ENCODE results near the gene IQCF2.
"Not testable (repeated sequence)": the region's sequence is repeated elsewhere in the genome, so short reads cannot be mapped to it uniquely, and the experiment has no call there.

IQCF2 gene

DNA sequence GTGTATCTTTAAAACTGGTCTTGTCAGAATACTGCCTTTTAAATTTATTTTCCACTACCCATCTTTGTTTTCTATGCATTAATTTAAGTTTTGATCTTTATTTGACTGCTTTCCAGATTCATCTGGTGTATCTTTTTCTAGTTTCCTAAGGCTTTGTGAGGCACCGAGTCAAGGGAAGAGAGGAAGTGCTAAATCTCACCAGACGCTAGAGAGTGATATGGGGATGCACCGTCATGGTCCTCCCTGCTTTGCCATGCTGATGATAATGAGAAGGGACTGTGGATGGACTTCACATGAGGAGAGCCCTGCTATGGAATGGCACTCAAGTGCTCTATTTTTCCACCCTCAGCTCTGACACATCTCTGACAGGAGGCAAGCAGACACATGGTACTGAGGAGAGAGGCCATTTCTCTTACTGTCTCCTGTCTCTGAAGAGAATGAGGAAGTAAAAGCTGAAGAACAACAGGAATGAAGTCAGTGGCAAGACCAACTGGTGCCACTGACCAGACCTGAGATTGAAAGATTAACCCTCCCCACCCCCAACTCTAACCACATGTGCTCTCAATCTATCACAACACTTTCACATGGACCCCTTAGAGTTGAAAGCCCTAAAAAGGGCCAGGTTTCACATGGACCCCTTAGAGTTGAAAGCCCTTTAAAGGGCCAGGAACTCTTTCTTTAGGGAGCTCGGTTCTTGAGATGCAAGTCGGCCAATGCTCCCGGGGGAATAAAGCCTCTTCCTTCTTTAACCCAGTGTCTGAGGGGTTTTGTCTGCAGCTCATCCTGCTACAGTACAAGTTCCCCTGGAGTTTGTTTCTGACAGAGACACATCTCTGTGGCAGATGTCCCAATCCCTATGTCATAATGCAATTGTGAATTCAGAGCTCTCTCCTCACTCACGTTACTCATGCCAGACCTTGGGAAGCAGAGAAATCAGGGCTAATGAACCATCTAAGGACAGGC, at the start of gene IQCF2:
TSS of gene IQCF2 (plus strand) at position 913 of the 963 bp plus-strand sequence. CDS start 52 bp downstream, outside the sequence.
- DNase-seq (ENCODE audit: low spot score) = no peak

GRCh38 chr3:51813539-51813938, 47.9 kb upstream of the IQCF2 start:
- DNase-seq (ENCODE audit: low spot score) = no peak

- DNase-seq (ENCODE audit: low spot score) = no peak
Measured at GRCh38 chr3:51814034-51814433, 47.4 kb upstream of the IQCF2 start.

DNA sequence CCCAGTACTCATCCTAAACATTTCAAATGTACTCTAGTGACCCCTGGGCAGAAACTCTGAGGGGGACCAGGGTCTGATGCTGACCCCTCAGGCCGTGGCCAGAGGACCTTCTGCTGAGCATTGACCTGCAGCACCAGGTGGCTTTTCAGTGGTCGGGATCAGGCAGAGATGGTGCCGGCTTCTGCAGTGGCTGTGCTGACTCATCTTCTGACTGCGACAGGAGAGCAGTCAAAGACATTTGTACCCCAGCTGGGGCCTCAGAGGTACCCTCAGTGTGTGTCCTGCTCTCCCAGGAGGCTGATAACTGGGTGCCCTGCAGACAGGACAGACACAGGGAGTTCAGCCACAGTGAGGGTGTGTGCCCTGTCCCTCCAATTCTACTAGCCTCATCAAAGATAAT, 45.8 kb upstream of the IQCF2 start:
- no peak for DNase-seq (ENCODE audit: low spot score)

DNA sequence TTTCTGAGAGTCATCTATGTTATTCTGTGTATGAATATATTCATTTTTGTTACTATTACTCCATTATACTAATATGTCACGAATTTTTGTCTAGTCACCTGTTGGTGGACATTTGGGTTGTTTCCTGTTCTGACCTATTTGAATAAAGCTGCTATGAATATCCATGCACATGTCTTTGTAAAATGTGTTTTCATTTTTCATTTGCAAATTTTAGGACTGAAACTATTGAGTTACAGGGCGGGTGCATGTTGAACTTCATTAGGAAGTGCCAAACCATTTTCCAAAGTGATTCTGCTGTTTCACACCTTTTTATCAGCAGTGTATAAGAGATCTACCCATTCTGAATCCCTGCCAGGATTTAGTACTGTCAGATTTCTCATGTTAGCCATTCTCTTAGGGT, 44.7 kb upstream of the IQCF2 start:
- no peak for DNase-seq (ENCODE audit: low spot score)

DNA sequence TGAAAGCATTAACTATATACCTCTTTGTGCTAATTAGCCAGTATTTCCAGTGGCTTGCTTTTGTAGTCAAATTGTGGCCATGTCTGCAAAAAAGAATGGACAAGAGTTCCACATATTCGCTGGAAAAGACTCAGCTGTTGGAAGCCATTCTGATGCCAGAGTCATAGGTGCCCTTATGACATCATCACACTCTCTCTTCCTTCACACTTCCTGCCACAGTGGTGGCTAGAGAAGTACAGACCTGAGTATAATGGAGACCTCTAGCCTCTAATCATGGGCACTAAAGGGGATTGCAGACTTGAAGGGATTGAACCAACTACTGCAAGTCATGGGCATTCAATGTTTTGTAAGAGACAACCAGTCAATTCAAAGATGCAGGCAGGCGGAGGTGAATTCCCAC, 44.0 kb upstream of the IQCF2 start:
- no peak for DNase-seq (ENCODE audit: low spot score)

- DNase-seq (ENCODE audit: low spot score) = no peak
Measured at GRCh38 chr3:51819151-51819550, 42.3 kb upstream of the IQCF2 start.

DNA sequence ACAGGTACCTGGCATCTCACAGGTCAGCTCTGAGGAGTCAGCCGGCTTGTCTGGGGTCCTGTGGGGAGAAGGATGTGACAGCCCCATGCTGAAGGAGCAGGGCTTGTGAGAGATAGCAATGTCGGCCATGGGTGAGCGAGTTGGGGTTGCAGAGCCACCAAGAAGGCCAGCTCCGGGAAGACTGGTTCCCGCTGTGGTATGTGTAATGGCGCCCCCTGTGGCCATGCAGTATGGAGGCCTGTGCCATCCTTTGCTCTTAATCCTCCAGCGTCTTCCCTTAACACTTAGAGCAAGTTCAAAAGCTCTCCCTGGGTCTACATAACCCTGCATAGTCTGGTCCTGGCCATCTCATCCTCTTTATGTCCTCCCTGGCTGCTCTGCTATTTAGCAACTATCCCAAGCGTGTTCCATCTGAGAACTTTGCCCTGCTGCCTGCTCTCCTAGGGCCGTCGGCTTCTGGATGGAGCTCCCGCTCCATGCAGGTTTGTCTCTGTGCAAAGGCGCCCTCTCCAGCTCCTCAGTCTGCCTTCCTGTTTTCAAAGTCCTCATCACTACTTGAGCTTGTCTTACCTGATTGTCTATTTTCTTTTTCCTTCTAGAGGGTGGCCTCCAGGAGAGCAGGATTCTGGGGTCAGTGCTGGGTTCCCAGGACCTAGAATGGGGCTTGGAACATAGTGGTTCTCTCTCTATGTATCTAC, 41.6 kb upstream of the IQCF2 start:
- no peak for DNase-seq (ENCODE audit: low spot score)

DNA sequence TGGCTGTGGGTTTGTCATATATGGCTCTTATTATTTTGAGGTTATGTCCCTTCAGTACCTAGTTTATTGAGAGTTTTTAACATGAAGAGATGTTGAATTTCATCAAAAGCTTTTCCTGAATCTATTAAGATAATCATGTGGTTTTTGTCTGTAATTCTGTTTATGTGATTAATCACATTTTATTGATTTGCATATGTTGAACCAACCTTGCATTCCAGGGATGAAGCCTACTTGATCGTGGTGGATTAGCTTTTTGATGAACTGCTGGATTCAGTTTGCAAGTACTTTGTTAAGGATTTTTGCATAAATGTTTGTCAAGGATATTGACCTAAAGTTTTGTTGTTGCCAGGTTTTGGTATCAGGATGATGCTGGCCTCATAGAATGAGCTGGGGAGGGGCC, 33.1 kb upstream of the IQCF2 start:
- DNase-seq (ENCODE audit: low spot score) = no peak

DNA sequence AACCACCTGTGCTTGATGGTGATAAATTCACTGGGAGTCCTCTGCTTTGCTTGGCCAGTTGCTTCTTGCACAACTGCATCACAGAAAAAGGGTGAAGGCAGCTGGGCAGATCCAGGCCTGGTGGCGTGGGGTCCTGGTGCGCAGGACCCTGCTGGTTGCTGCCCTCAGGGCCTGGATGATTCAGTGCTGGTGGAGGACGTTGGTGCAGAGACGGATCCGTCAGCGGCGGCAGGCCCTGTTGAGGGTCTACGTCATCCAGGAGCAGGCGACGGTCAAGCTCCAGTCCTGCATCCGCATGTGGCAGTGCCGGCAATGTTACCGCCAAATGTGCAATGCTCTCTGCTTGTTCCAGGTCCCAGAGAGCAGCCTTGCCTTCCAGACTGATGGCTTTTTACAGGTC, 31.1 kb upstream of the IQCF2 start:
- no peak for DNase-seq (ENCODE audit: low spot score)

GRCh38 chr3:51830836-51831385, 30.5 kb upstream of the IQCF2 start:
- no peak for DNase-seq (ENCODE audit: low spot score)

- no peak for DNase-seq (ENCODE audit: low spot score)
Measured at GRCh38 chr3:51836606-51837005, 24.8 kb upstream of the IQCF2 start.

DNA sequence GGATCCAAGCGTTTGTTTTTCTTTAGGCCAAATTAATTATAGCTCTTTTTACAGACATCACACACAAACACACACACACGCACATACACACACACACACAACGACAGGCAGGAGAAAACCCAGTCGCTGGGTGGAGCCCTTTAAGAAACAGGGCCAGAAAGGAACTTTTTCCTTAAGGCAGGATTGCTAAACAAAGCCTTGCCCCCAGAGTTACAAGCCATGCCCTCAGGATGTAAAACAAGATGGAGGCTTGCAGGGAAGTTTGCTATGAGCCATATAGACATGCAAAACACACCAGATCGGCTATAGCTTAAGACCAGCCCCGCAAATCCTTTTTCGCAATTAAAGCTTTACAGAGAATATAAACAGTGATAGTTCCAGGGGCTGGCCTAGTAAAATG, 16.3 kb upstream of the IQCF2 start:
- DNase-seq (ENCODE audit: low spot score) = no peak

GRCh38 chr3:51855411-51855810, 6.0 kb upstream of the IQCF2 start:
- DNase-seq (ENCODE audit: low spot score) = not testable (repeated sequence)

DNA sequence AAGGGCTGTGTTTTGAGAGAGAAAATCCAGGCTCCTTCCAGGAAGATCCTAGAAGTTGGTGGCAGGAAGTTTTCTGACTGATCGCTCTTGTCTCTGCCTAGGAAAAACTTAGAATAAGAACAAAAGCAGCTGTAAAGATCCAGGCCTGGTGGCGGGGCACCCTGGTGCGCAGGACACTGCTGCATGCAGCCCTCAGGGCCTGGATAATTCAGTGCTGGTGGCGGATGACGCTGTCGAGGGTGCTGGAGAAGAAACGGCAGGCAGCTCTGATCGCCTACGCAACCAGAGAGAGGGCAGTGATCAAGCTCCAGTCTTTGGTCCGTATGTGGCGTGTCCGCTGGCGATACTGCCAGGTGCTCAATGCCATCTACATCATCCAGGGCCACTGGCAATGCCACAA, 1.5 kb downstream of the IQCF2 start:
- no peak for DNase-seq (ENCODE audit: low spot score)

- not testable (repeated sequence) for DNase-seq (ENCODE audit: low spot score)
Measured at GRCh38 chr3:51868896-51869295, 7.5 kb downstream of the IQCF2 start.

- no peak for DNase-seq (ENCODE audit: low spot score)
Measured at GRCh38 chr3:51869304-51869703, 7.9 kb downstream of the IQCF2 start.

DNA sequence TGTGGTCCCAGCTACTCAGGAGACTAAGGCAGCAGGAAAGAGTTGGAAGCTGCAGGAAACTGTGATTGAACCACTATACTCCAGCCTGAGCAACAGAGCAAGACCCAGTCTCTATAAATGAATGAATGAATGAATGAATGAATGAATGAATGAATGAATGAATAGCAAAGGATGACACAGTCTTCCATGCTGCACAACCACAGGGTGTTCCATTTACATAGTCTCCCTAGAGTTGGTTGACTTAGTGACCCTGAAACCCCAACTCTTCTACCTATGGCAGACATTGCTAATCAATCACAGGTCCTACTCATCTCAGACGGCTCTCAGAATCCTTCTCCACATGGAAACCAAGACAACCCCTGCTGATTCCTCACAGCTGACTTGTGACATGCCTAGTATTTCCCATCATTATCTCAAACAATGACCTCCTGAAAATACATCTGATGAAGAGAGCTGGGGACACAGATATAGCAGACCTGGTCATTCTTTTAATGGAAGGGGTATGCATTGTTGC, 11.9 kb downstream of the IQCF2 start:
- DNase-seq (ENCODE audit: low spot score) = no peak

- no peak for DNase-seq (ENCODE audit: low spot score)
Measured at GRCh38 chr3:51873876-51874275, 12.5 kb downstream of the IQCF2 start.

- DNase-seq (ENCODE audit: low spot score) = no peak
Measured at GRCh38 chr3:51874411-51874810, 13.0 kb downstream of the IQCF2 start.

DNA sequence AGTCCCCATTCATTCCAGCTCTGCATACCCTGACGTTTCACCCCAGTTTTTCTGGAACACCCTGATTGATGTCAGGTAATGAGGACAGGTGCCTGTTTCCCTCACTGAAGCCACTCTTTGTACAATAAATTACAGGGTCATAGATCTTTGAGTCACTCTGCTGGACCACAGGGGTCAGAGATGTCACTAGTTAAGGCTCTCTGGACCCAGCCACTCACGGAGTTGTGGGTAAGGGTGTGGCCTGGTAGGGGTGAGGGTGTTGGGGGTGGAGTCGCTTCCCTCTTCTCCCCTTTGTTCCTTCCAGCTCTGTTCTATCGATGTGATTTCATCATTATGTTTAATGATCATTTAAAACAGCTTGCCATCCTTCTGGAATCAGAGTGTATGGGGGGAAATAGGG, 13.5 kb downstream of the IQCF2 start:
- no peak for DNase-seq (ENCODE audit: low spot score)

DNA sequence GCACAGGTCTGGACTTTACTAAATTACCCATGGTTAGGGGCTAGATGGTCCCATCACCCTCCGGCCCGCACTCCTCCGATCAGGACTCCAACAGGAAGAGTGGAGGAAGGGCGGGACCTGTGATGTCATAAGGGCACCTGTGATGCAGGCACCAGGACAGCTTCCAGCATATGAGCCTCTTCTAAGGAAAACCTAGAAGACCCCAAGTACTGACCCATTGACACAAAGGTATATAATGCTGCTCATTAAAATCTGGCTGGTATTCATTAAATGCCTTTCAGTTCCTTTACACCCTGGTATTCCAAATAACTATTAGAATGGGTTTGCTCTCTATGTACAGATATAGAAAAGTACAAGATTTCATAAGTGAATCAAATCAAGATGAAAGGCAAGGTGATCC, 14.1 kb downstream of the IQCF2 start, which contains the start of gene IQCF5:
TSS of gene IQCF5 (minus strand) at position 101 of the 400 bp plus-strand sequence. CDS start at position 31, 70 bp downstream.
- DNase-seq (ENCODE audit: low spot score) = no peak

DNA sequence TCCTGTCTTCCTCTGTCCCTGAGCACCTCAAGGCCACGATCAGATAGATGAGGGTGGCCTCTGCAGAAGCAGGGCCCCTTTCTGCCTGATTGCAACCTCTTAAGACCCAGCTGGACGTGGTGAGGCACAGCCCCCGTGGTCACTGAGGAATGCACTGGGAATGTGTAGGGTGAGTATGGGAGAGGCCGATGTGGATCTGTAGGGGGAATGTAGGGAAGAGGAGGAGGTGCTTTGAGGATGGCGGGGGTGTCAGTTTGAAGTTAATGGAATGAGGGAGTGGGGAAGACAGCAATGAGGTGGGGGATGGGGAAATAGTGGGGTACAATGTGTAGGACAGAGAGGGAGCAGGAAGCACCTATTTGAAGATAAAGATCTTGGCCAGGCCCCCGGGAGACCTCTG, 14.8 kb downstream of the IQCF2 start:
- DNase-seq (ENCODE audit: low spot score) = no peak

All from GM03348 (cell line).